Osteocyte (in vitro differentiated cells): ENCODE results near the gene PLEKHD1. TPM values are rescaled to one million over a fixed set of nuclear protein-coding genes. Genes with fewer than 3 reads are reported as not detected.
A peak's percentile ranks its signal among the peaks of the same experiment; 100 is the strongest.

Experiments
- DNase-seq: peaks from one replicate; pipeline ENCODE4 v3.0.0; 2021; ENCODE audit warnings: mixed read lengths; ENCODE audit not compliant: unreplicated experiment; ENCODE audit errors: extremely low spot score
- H3K27ac Mint-ChIP-seq: one replicate; pipeline ENCODE4 v1.8.0; 2021; ENCODE audit warnings: mild to moderate bottlenecking, mixed read lengths; ENCODE audit not compliant: unreplicated experiment
- H3K27me3 Mint-ChIP-seq: one replicate; pipeline ENCODE4 v1.8.0; 2021; ENCODE audit warnings: mixed read lengths; ENCODE audit not compliant: unreplicated experiment
- H3K36me3 Mint-ChIP-seq: one replicate; pipeline ENCODE4 v1.8.0; 2021; ENCODE audit warnings: mixed read lengths; ENCODE audit not compliant: unreplicated experiment
- H3K4me1 Mint-ChIP-seq: one replicate; pipeline ENCODE4 v1.8.0; 2021; ENCODE audit warnings: mixed read lengths; ENCODE audit not compliant: unreplicated experiment
- H3K4me3 Mint-ChIP-seq: one replicate; pipeline ENCODE4 v1.8.0; 2021; ENCODE audit warnings: mild to moderate bottlenecking, moderate library complexity, mixed read lengths; ENCODE audit not compliant: unreplicated experiment
- H3K9me3 Mint-ChIP-seq: one replicate; pipeline ENCODE4 v1.8.0; 2021; ENCODE audit warnings: mixed read lengths; ENCODE audit not compliant: unreplicated experiment
- CTCF ChIP-seq: fragments of 200-600 bp; sonication (generic); IDR thresholded peaks from 2 replicates; pipeline ENCODE4 v1.5.0; 2021; ENCODE audit warnings: antibody characterized with exemption, mild to moderate bottlenecking, moderate library complexity
- total RNA-seq: library from RNA; stranded (reverse); gene quantifications from 2 replicates; pipeline ENCODE4 v1.2.1, GENCODE V29; 2021

Gene PLEKHD1
- total RNA-seq, 1 donor from 2014 or later: 0.08 TPM

GRCh38 chr14:69480136-69480535, 4.4 kb upstream of the PLEKHD1 start:
- TF ChIP-seq CTCF: no peak
- H3K27ac Mint-ChIP-seq: no peak overlapping the region
- peaks cover 10% of the 10 kb centered on the region for H3K4me1 Mint-ChIP-seq
- no peak for DNase-seq
- H3K27me3 Mint-ChIP-seq: peaks cover 27% of the 10 kb centered on the region
- H3K36me3 Mint-ChIP-seq: no peaks in the 10 kb centered on the region
- no peak overlapping the region for H3K4me3 Mint-ChIP-seq
- no peaks in the 10 kb centered on the region for H3K9me3 Mint-ChIP-seq

- H3K27ac Mint-ChIP-seq: no peak overlapping the region
These were observed 2.5 kb upstream of the PLEKHD1 start for GRCh38 chr14:69481815-69482568.

GRCh38 chr14:69483765-69484443, 624 bp upstream of the PLEKHD1 start:
- H3K9me3 Mint-ChIP-seq: no peaks in the 10 kb centered on the region
- DNase-seq: no peak
- peaks cover 56% of the 10 kb centered on the region for H3K27me3 Mint-ChIP-seq
- H3K36me3 Mint-ChIP-seq: no peaks in the 10 kb centered on the region
- peak overlapping the region; percentile 68 for H3K4me3 Mint-ChIP-seq
- no peak for TF ChIP-seq CTCF
- peaks cover 5% of the 10 kb centered on the region for H3K4me1 Mint-ChIP-seq
- no peak overlapping the region for H3K27ac Mint-ChIP-seq

More at GRCh38 chr14:69481815-69482568, 2.5 kb upstream of the PLEKHD1 start:
- H3K4me1 Mint-ChIP-seq: peaks cover 9% of the 10 kb centered on the region
- H3K36me3 Mint-ChIP-seq: no peaks in the 10 kb centered on the region
- no peaks in the 10 kb centered on the region for H3K9me3 Mint-ChIP-seq
- H3K27me3 Mint-ChIP-seq: peaks cover 45% of the 10 kb centered on the region
- H3K4me3 Mint-ChIP-seq: no peak overlapping the region
- DNase-seq: no peak
- no peak for TF ChIP-seq CTCF

GRCh38 chr14:69485315-69485660, 760 bp downstream of the PLEKHD1 start:
- no peaks in the 10 kb centered on the region for H3K9me3 Mint-ChIP-seq
- peaks cover 56% of the 10 kb centered on the region for H3K27me3 Mint-ChIP-seq
- no peaks in the 10 kb centered on the region for H3K36me3 Mint-ChIP-seq
- no peak for TF ChIP-seq CTCF
- no peak overlapping the region for H3K27ac Mint-ChIP-seq
- H3K4me1 Mint-ChIP-seq: peaks cover 5% of the 10 kb centered on the region
- H3K4me3 Mint-ChIP-seq: no peak overlapping the region
- no peak for DNase-seq

- Mint-ChIP-seq H3K36me3 (no peaks in the 10 kb centered on the region), H3K27ac (no peak overlapping the region), H3K9me3 (no peaks in the 10 kb centered on the region), H3K4me1 (peaks cover 5% of the 10 kb centered on the region), H3K27me3 (peaks cover 56% of the 10 kb centered on the region), H3K4me3 (no peak overlapping the region)
- DNase-seq: no peak
- TF ChIP-seq CTCF: no peak
These were observed 1.2 kb downstream of the PLEKHD1 start for GRCh38 chr14:69485701-69486100.
